Neural cell (in vitro differentiated cells): ENCODE results near the gene CORO2A. TPM values are rescaled to one million over a fixed set of nuclear protein-coding genes. Genes with fewer than 3 reads are reported as not detected.

Experiments used
- H2AFZ ChIP-seq: fragments of 200-600, 300-800 bp; sonication (generic), shearing (Covaris generic); 2 replicates; pipeline ENCODE4 v1.6.0; 2014; ENCODE audit warnings: low read depth, mild to moderate bottlenecking, antibody characterized with exemption, low read length, moderate library complexity
- H3F3A ChIP-seq: fragments of 200-600 bp; shearing (Covaris generic); 2 replicates; pipeline ENCODE4 v1.6.1; 2016; ENCODE audit warnings: mild to moderate bottlenecking, moderate library complexity, mixed read lengths, antibody characterized with exemption, low read length; ENCODE audit not compliant: insufficient read depth, poor library complexity, severe bottlenecking
- H3K27ac ChIP-seq: fragments of 200-600, 300-800 bp; sonication (generic), shearing (Covaris generic); 2 replicates; pipeline ENCODE4 v1.5.1; 2014; ENCODE audit warnings: mild to moderate bottlenecking, low read length, moderate library complexity
- H3K27me3 ChIP-seq: fragments of 300-800, 200-600 bp; sonication (generic), shearing (Covaris generic); 2 replicates; pipeline ENCODE4 v1.6.0; 2014; ENCODE audit warnings: mild to moderate bottlenecking, low read depth, low read length, moderate library complexity; ENCODE audit not compliant: insufficient read depth
- H3K36me3 ChIP-seq: fragments of 300-800, 200-600 bp; sonication (generic), shearing (Covaris generic); 2 replicates; pipeline ENCODE4 v1.5.1; 2014; ENCODE audit warnings: mild to moderate bottlenecking, antibody characterized with exemption, low read length, moderate library complexity; ENCODE audit not compliant: insufficient read depth
- H3K4me2 ChIP-seq: fragments of 300-800, 200-600 bp; sonication (generic), shearing (Covaris generic); 2 replicates; pipeline ENCODE4 v1.6.0; 2014; ENCODE audit warnings: mild to moderate bottlenecking, low read length
- H3K4me3 ChIP-seq: fragments of 300-800, 200-600 bp; sonication (generic), shearing (Covaris generic); 2 replicates; pipeline ENCODE4 v1.5.1; 2014; ENCODE audit warnings: mild to moderate bottlenecking, low read length, moderate library complexity
- H3K79me2 ChIP-seq: fragments of 200-600 bp; shearing (Covaris generic); replicated peaks from 2 replicates; pipeline ENCODE4 v1.6.0; 2014; ENCODE audit warnings: mild to moderate bottlenecking, low read length, moderate library complexity; ENCODE audit not compliant: insufficient read depth
- H3K9ac ChIP-seq: fragments of 300-800, 200-600 bp; sonication (generic), shearing (Covaris generic); 2 replicates; pipeline ENCODE4 v1.6.1; 2016; ENCODE audit warnings: mild to moderate bottlenecking, low read length, mixed read lengths
- H3K9me2 ChIP-seq: fragments of 200-600 bp; shearing (Covaris generic); 2 replicates; pipeline ENCODE4 v1.6.1; 2016; ENCODE audit warnings: mild to moderate bottlenecking, low read length, mixed read lengths; ENCODE audit not compliant: insufficient read depth
- H3K9me3 ChIP-seq: fragments of 200-600, 300-800 bp; sonication (generic), shearing (Covaris generic); 2 replicates; pipeline ENCODE4 v1.6.1; 2016; ENCODE audit warnings: mild to moderate bottlenecking, mixed run types, low read length, moderate library complexity, mixed read lengths
- H4K20me1 ChIP-seq: fragments of 200-600 bp; shearing (Covaris generic); 2 replicates; pipeline ENCODE4 v1.6.1; 2016; ENCODE audit warnings: mild to moderate bottlenecking, mixed run types; ENCODE audit not compliant: insufficient read depth
- EP300 ChIP-seq: fragments of 450-650 bp; conservative IDR thresholded peaks from 2 replicates; pipeline ENCODE4 v1.6.1; 2014; ENCODE audit warnings: antibody characterized with exemption, mild to moderate bottlenecking, moderate library complexity; ENCODE audit not compliant: poor library complexity, severe bottlenecking
- EZH2 ChIP-seq: fragments of 200-600, 300-800 bp; shearing (Covaris generic), sonication (generic); IDR thresholded peaks from 2 replicates; pipeline ENCODE4 v1.6.1; 2014; ENCODE audit warnings: antibody characterized with exemption, low read length, borderline replicate concordance, mild to moderate bottlenecking; ENCODE audit not compliant: insufficient read depth, poor library complexity, severe bottlenecking
- MXI1 ChIP-seq: fragments of 450-650 bp; conservative IDR thresholded peaks from 2 replicates; pipeline ENCODE4 v1.6.1; 2014; ENCODE audit warnings: antibody characterized with exemption, mild to moderate bottlenecking; ENCODE audit not compliant: poor library complexity, severe bottlenecking
- POLR2AphosphoS5 ChIP-seq: IDR thresholded peaks from 2 replicates; pipeline ENCODE4 v1.6.1; 2012
- RAD21 ChIP-seq: fragments of 450-650 bp; conservative IDR thresholded peaks from 2 replicates; pipeline ENCODE4 v1.6.1; 2014; ENCODE audit warnings: antibody characterized with exemption, mild to moderate bottlenecking, moderate library complexity
- SMC3 ChIP-seq: fragments of 450-650 bp; conservative IDR thresholded peaks from 2 replicates; pipeline ENCODE4 v1.6.1; 2014; ENCODE audit warnings: antibody characterized with exemption, mild to moderate bottlenecking, moderate library complexity; ENCODE audit not compliant: poor library complexity
- TAF1 ChIP-seq: IDR thresholded peaks from 2 replicates; pipeline ENCODE4 v1.6.1; 2012; ENCODE audit warnings: low read depth
- polyA plus RNA-seq: library from polyadenylated mRNA; depleted of rRNA; stranded (reverse); fragments of >200 nt; gene quantifications from 2 replicates; pipeline ENCODE4 v1.2.3, GENCODE V29; 2014
- TF ChIP-seq, protein P1 (sequence below): IDR thresholded peaks from 2 replicates; pipeline ENCODE4 v1.6.1; 2012; ENCODE audit warnings: borderline replicate concordance
- TF ChIP-seq, protein P2 (sequence below): fragments of 450-650 bp; IDR thresholded peaks from 2 replicates; pipeline ENCODE4 v1.5.1; 2014; ENCODE audit warnings: antibody characterized with exemption, mild to moderate bottlenecking, moderate library complexity; ENCODE audit not compliant: poor library complexity, severe bottlenecking

Gene CORO2A
- polyA plus RNA-seq, 1 donor from 2014 or later: 1.9 TPM

DNA sequence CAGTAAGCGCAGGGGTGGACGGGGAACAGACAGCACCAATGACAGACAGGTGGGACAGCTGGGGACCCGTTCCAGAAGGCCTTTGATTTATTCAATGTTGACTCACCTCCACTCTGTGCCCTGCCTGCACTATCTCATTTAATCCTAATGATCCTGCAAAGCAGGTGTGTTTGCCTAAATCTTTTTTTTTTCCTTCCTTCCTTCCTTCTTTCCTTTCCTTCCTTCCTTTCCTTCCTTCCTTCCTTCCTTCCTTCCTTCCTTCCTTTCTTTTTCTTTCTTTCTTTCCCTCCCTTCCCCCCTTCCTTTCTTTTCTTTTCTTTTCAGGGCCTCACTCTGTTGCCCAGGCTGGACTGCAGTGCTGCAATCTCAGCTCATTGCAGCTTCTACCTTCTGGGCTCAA lies 17.1 kb upstream of the CORO2A start:
- H3K36me3 ChIP-seq: no peaks in the 10 kb centered on the region
- no peak for TF ChIP-seq SMC3
- TF ChIP-seq MXI1: no peak
- no peak for TF ChIP-seq POLR2AphosphoS5
- no peak for TF ChIP-seq EZH2
- H3K79me2 ChIP-seq: no peaks in the 10 kb centered on the region
- no peak overlapping the region for H3K27ac ChIP-seq
- no peak overlapping the region for H2AFZ ChIP-seq
- H3K4me2 ChIP-seq: no peak overlapping the region
- H3K9me2 ChIP-seq: no peaks in the 10 kb centered on the region
- H3K9ac ChIP-seq: no peak overlapping the region
- H3K4me3 ChIP-seq: no peak overlapping the region
- H3F3A ChIP-seq: no peaks in the 10 kb centered on the region
- H4K20me1 ChIP-seq: no peaks in the 10 kb centered on the region
- no peaks in the 10 kb centered on the region for H3K27me3 ChIP-seq
- no peaks in the 10 kb centered on the region for H3K9me3 ChIP-seq

DNA sequence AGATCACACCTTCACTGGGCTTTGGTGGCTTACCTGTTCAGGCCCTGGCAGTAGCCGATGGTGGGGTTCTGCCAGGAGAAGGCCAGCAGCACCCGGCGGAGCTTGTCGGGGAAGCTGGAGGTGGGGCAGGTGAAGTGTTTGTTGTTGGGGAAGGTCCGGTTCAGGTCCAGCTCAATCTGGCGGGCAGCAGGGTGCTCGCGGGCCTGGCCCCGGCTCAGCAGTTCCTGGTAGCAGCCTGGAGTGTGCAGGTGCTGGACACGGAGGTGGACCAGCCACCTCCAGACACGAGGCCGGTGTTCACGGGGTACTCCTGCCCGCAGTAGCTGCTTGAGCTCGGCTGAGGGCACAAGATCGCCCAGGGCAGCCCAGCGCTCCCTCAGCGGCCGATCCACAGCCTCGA lies 16.2 kb upstream of the CORO2A start:
- H3K79me2 ChIP-seq: no peaks in the 10 kb centered on the region
- H3K9me2 ChIP-seq: no peaks in the 10 kb centered on the region
- H3F3A ChIP-seq: no peaks in the 10 kb centered on the region
- no peaks in the 10 kb centered on the region for H3K36me3 ChIP-seq
- H4K20me1 ChIP-seq: no peaks in the 10 kb centered on the region
- no peak for TF ChIP-seq RAD21
- TF ChIP-seq TAF1: no peak
- no peak for TF ChIP-seq EP300
- TF ChIP-seq EZH2: no peak
- TF ChIP-seq POLR2AphosphoS5: no peak
- TF ChIP-seq MXI1: no peak
- TF ChIP-seq, protein P1, sequence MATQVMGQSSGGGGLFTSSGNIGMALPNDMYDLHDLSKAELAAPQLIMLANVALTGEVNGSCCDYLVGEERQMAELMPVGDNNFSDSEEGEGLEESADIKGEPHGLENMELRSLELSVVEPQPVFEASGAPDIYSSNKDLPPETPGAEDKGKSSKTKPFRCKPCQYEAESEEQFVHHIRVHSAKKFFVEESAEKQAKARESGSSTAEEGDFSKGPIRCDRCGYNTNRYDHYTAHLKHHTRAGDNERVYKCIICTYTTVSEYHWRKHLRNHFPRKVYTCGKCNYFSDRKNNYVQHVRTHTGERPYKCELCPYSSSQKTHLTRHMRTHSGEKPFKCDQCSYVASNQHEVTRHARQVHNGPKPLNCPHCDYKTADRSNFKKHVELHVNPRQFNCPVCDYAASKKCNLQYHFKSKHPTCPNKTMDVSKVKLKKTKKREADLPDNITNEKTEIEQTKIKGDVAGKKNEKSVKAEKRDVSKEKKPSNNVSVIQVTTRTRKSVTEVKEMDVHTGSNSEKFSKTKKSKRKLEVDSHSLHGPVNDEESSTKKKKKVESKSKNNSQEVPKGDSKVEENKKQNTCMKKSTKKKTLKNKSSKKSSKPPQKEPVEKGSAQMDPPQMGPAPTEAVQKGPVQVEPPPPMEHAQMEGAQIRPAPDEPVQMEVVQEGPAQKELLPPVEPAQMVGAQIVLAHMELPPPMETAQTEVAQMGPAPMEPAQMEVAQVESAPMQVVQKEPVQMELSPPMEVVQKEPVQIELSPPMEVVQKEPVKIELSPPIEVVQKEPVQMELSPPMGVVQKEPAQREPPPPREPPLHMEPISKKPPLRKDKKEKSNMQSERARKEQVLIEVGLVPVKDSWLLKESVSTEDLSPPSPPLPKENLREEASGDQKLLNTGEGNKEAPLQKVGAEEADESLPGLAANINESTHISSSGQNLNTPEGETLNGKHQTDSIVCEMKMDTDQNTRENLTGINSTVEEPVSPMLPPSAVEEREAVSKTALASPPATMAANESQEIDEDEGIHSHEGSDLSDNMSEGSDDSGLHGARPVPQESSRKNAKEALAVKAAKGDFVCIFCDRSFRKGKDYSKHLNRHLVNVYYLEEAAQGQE: no peak
- no peak for TF ChIP-seq SMC3
- TF ChIP-seq, protein P2, sequence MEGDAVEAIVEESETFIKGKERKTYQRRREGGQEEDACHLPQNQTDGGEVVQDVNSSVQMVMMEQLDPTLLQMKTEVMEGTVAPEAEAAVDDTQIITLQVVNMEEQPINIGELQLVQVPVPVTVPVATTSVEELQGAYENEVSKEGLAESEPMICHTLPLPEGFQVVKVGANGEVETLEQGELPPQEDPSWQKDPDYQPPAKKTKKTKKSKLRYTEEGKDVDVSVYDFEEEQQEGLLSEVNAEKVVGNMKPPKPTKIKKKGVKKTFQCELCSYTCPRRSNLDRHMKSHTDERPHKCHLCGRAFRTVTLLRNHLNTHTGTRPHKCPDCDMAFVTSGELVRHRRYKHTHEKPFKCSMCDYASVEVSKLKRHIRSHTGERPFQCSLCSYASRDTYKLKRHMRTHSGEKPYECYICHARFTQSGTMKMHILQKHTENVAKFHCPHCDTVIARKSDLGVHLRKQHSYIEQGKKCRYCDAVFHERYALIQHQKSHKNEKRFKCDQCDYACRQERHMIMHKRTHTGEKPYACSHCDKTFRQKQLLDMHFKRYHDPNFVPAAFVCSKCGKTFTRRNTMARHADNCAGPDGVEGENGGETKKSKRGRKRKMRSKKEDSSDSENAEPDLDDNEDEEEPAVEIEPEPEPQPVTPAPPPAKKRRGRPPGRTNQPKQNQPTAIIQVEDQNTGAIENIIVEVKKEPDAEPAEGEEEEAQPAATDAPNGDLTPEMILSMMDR: no peak
- no peaks in the 10 kb centered on the region for H3K27me3 ChIP-seq
- H3K4me2 ChIP-seq: no peak overlapping the region
- no peaks in the 10 kb centered on the region for H3K9me3 ChIP-seq
- no peak overlapping the region for H3K27ac ChIP-seq
- no peak overlapping the region for H3K9ac ChIP-seq
- H2AFZ ChIP-seq: no peak overlapping the region
- H3K4me3 ChIP-seq: no peak overlapping the region

DNA sequence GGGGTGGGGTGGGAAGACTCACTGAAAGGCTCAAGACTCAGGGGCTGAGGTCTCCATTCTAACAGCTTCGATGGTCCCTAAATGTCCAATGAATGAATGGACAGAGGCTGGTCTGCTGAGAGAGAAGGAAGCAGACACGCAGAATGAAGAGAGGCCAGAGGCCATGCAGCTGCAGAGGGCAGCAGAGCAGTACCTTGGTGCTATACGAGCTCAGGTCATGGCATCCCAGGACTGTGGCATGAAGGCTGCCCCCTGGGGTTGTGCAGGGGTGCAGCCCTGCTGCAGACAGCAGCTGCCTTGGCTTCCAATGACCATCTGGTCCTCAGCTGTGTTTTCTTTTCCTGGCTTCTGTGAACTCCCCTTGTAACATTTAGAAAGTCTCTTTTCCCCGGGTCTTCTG lies 15.2 kb upstream of the CORO2A start:
- Histone ChIP-seq H3K9ac (no peak overlapping the region), H2AFZ (no peak overlapping the region), H4K20me1 (no peaks in the 10 kb centered on the region), H3F3A (no peaks in the 10 kb centered on the region), H3K27ac (no peak overlapping the region), H3K9me2 (no peaks in the 10 kb centered on the region), H3K36me3 (no peaks in the 10 kb centered on the region), H3K79me2 (no peaks in the 10 kb centered on the region), H3K4me2 (no peak overlapping the region), H3K27me3 (no peaks in the 10 kb centered on the region), H3K9me3 (no peaks in the 10 kb centered on the region), H3K4me3 (no peak overlapping the region)
- TF ChIP-seq POLR2AphosphoS5 (no peak), SMC3 (no peak), EZH2 (no peak), EP300 (no peak), MXI1 (no peak), RAD21 (no peak), TAF1 (no peak)
- TF ChIP-seq, protein P2: no peak
- TF ChIP-seq, protein P1: no peak
